ENCODE measurements around the gene CAB39L. TPM values are rescaled to one million over a fixed set of nuclear protein-coding genes. Genes with fewer than 3 reads are reported as not detected.

The CAB39L gene
- total and polyA plus RNA-seq, 2 experiments from 2014 or later = 3.3 to 4.4 TPM

DNA sequence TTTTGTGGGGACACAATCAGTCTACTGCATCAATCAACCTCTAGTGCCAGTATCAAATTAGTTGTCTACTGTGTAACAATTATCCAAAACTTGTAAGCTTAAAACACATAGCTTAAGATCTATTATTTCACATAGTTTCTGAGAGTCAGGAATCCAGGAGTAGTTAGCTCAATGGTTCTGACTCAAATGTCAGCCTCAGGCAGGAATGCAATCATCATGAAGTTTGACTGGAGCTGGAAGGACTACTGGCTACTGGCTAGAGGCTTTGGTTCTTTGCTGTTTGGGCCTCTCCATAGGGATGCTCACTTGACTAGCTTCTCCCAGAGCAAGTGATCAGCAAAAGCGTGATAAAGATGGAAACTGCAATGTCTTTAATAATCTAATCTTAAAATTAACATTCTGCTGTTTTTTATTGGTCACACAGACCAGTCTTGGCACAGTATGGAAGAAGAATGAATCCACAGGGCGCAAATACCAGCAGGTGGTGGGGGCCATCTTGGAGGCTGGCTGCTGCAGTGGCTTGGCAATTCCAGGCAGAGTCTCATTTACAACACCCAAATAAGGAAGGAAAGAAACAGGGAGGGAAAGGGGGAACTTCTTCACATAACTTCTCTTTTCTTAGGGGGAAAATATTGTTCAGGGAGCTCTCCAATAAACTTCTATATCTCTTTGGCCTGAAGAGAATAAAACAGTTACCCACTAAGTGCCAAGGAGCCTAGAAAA, 15.7 kb downstream of the CAB39L start:
- Histone ChIP-seq H2AFZ (no peak overlapping the region), H3K36me3 (ENCODE audit: insufficient read depth) (no peaks in the 10 kb centered on the region), H3K27ac (ENCODE audit: low read depth) (no peak overlapping the region), H3F3A (replicated peaks; ENCODE audit: low read depth) (no peaks in the 10 kb centered on the region), H4K20me1 (replicated peaks; ENCODE audit: insufficient read depth) (no peaks in the 10 kb centered on the region), H3K4me3 (no peak overlapping the region), H3K9me2 (ENCODE audit: insufficient read depth) (no peaks in the 10 kb centered on the region), H3K4me2 (no peak overlapping the region), H3K79me2 (replicated peaks; ENCODE audit: insufficient read depth) (no peaks in the 10 kb centered on the region), H3K27me3 (ENCODE audit: insufficient read depth) (no peaks in the 10 kb centered on the region), H3K4me1 (ENCODE audit: insufficient read depth) (no peaks in the 10 kb centered on the region)
- Mint-ChIP-seq H3K9me3 (no peaks in the 10 kb centered on the region), H3K27me3 (ENCODE audit: insufficient read depth, low read depth, poor library complexity) (no peaks in the 10 kb centered on the region), H3K36me3 (ENCODE audit: low read depth) (no peaks in the 10 kb centered on the region), H3K4me1 (peaks cover 5% of the 10 kb centered on the region; the same call in 2 of the 3 replicates), H3K4me3 (no peak overlapping the region), H3K27ac (no peak overlapping the region; the same call in 1 of the 2 replicates)
- no peak for DNase-seq (ENCODE audit: low spot score)
- TF ChIP-seq CREB1 (CRISPR knock-in tag; IDR thresholded peaks at IDR 0.05; ENCODE audit: low read depth) (no peak), JUNB (IDR thresholded peaks at IDR 0.05; ENCODE audit: unreplicated experiment) (no peak), NANOG (IDR thresholded peaks at IDR 0.05; ENCODE audit: borderline replicate concordance) (no peak), ZNF331 (CRISPR knock-in tag; IDR thresholded peaks at IDR 0.05; ENCODE audit: low read depth) (no peak), EZH2phosphoT487 (IDR thresholded peaks at IDR 0.05; ENCODE audit: unreplicated experiment) (no peak), STAT1 (IDR thresholded peaks at IDR 0.05; ENCODE audit: unreplicated experiment) (no peak)
- TF ChIP-seq, protein P1, sequence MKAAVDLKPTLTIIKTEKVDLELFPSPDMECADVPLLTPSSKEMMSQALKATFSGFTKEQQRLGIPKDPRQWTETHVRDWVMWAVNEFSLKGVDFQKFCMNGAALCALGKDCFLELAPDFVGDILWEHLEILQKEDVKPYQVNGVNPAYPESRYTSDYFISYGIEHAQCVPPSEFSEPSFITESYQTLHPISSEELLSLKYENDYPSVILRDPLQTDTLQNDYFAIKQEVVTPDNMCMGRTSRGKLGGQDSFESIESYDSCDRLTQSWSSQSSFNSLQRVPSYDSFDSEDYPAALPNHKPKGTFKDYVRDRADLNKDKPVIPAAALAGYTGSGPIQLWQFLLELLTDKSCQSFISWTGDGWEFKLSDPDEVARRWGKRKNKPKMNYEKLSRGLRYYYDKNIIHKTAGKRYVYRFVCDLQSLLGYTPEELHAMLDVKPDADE (IDR thresholded peaks at IDR 0.05) = no peak
- TF ChIP-seq, protein P2, sequence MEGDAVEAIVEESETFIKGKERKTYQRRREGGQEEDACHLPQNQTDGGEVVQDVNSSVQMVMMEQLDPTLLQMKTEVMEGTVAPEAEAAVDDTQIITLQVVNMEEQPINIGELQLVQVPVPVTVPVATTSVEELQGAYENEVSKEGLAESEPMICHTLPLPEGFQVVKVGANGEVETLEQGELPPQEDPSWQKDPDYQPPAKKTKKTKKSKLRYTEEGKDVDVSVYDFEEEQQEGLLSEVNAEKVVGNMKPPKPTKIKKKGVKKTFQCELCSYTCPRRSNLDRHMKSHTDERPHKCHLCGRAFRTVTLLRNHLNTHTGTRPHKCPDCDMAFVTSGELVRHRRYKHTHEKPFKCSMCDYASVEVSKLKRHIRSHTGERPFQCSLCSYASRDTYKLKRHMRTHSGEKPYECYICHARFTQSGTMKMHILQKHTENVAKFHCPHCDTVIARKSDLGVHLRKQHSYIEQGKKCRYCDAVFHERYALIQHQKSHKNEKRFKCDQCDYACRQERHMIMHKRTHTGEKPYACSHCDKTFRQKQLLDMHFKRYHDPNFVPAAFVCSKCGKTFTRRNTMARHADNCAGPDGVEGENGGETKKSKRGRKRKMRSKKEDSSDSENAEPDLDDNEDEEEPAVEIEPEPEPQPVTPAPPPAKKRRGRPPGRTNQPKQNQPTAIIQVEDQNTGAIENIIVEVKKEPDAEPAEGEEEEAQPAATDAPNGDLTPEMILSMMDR (conservative IDR thresholded peaks at IDR 0.05; ENCODE audit: low read depth in 2 of 2) = no peak
- TF ChIP-seq, protein P3, sequence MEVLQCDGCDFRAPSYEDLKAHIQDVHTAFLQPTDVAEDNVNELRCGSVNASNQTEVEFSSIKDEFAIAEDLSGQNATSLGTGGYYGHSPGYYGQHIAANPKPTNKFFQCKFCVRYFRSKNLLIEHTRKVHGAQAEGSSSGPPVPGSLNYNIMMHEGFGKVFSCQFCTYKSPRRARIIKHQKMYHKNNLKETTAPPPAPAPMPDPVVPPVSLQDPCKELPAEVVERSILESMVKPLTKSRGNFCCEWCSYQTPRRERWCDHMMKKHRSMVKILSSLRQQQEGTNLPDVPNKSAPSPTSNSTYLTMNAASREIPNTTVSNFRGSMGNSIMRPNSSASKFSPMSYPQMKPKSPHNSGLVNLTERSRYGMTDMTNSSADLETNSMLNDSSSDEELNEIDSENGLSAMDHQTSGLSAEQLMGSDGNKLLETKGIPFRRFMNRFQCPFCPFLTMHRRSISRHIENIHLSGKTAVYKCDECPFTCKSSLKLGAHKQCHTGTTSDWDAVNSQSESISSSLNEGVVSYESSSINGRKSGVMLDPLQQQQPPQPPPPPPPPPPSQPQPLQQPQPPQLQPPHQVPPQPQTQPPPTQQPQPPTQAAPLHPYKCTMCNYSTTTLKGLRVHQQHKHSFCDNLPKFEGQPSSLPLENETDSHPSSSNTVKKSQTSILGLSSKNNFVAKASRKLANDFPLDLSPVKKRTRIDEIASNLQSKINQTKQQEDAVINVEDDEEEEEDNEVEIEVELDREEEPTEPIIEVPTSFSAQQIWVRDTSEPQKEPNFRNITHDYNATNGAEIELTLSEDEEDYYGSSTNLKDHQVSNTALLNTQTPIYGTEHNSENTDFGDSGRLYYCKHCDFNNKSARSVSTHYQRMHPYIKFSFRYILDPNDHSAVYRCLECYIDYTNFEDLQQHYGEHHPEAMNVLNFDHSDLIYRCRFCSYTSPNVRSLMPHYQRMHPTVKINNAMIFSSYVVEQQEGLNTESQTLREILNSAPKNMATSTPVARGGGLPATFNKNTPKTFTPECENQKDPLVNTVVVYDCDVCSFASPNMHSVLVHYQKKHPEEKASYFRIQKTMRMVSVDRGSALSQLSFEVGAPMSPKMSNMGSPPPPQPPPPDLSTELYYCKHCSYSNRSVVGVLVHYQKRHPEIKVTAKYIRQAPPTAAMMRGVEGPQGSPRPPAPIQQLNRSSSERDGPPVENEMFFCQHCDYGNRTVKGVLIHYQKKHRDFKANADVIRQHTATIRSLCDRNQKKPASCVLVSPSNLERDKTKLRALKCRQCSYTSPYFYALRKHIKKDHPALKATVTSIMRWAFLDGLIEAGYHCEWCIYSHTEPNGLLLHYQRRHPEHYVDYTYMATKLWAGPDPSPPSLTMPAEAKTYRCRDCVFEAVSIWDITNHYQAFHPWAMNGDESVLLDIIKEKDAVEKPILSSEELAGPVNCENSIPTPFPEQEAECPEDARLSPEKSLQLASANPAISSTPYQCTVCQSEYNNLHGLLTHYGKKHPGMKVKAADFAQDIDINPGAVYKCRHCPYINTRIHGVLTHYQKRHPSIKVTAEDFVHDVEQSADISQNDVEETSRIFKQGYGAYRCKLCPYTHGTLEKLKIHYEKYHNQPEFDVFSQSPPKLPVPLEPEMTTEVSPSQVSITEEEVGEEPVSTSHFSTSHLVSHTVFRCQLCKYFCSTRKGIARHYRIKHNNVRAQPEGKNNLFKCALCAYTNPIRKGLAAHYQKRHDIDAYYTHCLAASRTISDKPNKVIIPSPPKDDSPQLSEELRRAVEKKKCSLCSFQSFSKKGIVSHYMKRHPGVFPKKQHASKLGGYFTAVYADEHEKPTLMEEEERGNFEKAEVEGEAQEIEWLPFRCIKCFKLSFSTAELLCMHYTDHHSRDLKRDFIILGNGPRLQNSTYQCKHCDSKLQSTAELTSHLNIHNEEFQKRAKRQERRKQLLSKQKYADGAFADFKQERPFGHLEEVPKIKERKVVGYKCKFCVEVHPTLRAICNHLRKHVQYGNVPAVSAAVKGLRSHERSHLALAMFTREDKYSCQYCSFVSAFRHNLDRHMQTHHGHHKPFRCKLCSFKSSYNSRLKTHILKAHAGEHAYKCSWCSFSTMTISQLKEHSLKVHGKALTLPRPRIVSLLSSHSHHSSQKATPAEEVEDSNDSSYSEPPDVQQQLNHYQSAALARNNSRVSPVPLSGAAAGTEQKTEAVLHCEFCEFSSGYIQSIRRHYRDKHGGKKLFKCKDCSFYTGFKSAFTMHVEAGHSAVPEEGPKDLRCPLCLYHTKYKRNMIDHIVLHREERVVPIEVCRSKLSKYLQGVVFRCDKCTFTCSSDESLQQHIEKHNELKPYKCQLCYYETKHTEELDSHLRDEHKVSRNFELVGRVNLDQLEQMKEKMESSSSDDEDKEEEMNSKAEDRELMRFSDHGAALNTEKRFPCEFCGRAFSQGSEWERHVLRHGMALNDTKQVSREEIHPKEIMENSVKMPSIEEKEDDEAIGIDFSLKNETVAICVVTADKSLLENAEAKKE (CRISPR knock-in tag; IDR thresholded peaks at IDR 0.05) = no peak
- ATAC-seq = no peak

Data from GM23338 (cell line).